ENCODE measurements around the gene LIN52. TPM values are rescaled to one million over a fixed set of nuclear protein-coding genes. Genes with fewer than 3 reads are reported as not detected.

The LIN52 gene
- total and polyA plus RNA-seq, 2 donors (not counting 3 experiments of a cell fraction or from before 2014, with no cell fraction given) = 6.6 to 9.7 TPM

DNA sequence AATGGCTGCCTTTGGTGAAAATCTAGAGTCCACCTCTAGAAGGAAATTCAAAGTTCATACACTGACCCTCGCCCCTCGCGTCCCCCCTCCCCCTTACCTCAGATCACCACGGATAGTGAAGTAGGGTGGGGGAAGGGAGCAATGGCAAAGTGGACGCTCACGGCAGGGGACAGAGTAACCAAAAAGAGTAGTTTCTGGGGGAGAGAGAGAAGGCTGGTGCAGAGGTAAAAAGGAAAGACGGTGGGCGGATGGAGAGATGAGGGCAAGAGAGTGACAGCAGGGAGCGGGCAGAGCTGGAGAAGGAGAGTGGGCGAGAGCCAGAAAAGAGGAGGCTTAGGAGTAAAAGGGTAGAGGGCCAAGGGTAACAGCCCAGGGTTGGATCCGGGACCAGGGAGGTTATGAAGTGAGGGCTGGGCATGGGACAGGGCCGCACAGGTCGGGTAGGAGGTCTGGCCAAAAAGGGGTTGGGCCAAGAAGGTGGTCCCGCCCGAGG lies 926 bp upstream of the LIN52 start:
- Histone ChIP-seq H3K27ac (ENCODE audit: insufficient read depth, low read depth, low read length) (no peak overlapping the region), H3K9ac (replicated peaks; ENCODE audit: extremely low read depth, insufficient read depth, low read length) (peak overlapping the region; percentile 57), H3K9me1 (replicated peaks; ENCODE audit: control insufficient read depth, extremely low read depth, insufficient read depth, low read length) (no peaks in the 10 kb centered on the region), H3K27me3 (ENCODE audit: control insufficient read depth in 2 of 2, insufficient read depth in 2 of 2, low read length in 2 of 2) (no peaks in the 10 kb centered on the region), H2AFZ (ENCODE audit: low read depth, low read length) (peak overlapping the region; percentile 78), H3K79me2 (ENCODE audit: control insufficient read depth, insufficient read depth, low read length) (no peaks in the 10 kb centered on the region), H3K4me2 (ENCODE audit: insufficient read depth, low read length) (peak overlapping the region; percentile 49), H3K36me3 (ENCODE audit: control insufficient read depth in 2 of 2, extremely low read depth in 1 of 2, insufficient read depth in 2 of 2, low read length in 2 of 2) (no peaks in the 10 kb centered on the region), H3K4me1 (ENCODE audit: control insufficient read depth, extremely low read depth, insufficient read depth, low read length) (peaks cover 33% of the 10 kb centered on the region), H3K4me3 (replicated peaks in 1 of 3; ENCODE audit: insufficient read depth in 1 of 3, low read depth in 1 of 3, low read length in 3 of 3) (peak overlapping the region; percentile 20 to 73 (median 53)), H4K20me1 (replicated peaks; ENCODE audit: control insufficient read depth, extremely low read depth, insufficient read depth, low read length) (no peaks in the 10 kb centered on the region), H3K9me3 (replicated peaks; ENCODE audit: control insufficient read depth, insufficient read depth, low read length) (no peaks in the 10 kb centered on the region)
- ChIA-PET CTCF (interaction anchor here (1.7 kb wide), 1 partner anchor 17 kb away, joined by 7 read pairs; no protein-coding TSS in a partner anchor), POLR2A (no interaction called here)
- DNase-seq (ENCODE audit: low read depth, low spot score) = no peak
- TF ChIP-seq EZH2 (IDR thresholded peaks at IDR 0.05; ENCODE audit: borderline replicate concordance, low read depth, low read length, severe bottlenecking) (no peak), POLR2A (IDR thresholded peaks at IDR 0.05; ENCODE audit: low read depth, low read length) (no peak), MYC (IDR thresholded peaks at IDR 0.05; ENCODE audit: low read depth, low read length) (no peak), POLR2AphosphoS5 (IDR thresholded peaks at IDR 0.05; ENCODE audit: insufficient read depth, low read depth, low read length) (no peak), GATA2 (IDR thresholded peaks at IDR 0.05; ENCODE audit: insufficient read depth, insufficient read length, low read depth, low read length) (no peak), FOS (IDR thresholded peaks at IDR 0.05; ENCODE audit: borderline replicate concordance, insufficient read depth, low read length) (no peak)
- TF ChIP-seq, protein P1, sequence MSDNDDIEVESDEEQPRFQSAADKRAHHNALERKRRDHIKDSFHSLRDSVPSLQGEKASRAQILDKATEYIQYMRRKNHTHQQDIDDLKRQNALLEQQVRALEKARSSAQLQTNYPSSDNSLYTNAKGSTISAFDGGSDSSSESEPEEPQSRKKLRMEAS (IDR thresholded peaks at IDR 0.05; ENCODE audit: insufficient read depth, insufficient read length) = no peak
- TF ChIP-seq, protein P2, sequence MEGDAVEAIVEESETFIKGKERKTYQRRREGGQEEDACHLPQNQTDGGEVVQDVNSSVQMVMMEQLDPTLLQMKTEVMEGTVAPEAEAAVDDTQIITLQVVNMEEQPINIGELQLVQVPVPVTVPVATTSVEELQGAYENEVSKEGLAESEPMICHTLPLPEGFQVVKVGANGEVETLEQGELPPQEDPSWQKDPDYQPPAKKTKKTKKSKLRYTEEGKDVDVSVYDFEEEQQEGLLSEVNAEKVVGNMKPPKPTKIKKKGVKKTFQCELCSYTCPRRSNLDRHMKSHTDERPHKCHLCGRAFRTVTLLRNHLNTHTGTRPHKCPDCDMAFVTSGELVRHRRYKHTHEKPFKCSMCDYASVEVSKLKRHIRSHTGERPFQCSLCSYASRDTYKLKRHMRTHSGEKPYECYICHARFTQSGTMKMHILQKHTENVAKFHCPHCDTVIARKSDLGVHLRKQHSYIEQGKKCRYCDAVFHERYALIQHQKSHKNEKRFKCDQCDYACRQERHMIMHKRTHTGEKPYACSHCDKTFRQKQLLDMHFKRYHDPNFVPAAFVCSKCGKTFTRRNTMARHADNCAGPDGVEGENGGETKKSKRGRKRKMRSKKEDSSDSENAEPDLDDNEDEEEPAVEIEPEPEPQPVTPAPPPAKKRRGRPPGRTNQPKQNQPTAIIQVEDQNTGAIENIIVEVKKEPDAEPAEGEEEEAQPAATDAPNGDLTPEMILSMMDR (IDR thresholded peaks at IDR 0.05; ENCODE audit: extremely low read depth in 1 of 2, insufficient read depth in 1 of 2, low read depth in 1 of 2, low read length in 2 of 2) = no peak
- dilution Hi-C loops (cut with MboI; ENCODE audit: extremely low pct_ligation_motif_present, low sequenced_read_pairs) (no loop called here), intact Hi-C loops (cut with micrococcal nuclease) (loop anchor here (1.0 kb wide), 2 partner anchors 18 to 65 kb away; partner anchors contain the start of genes BBOF1 and ENTPD5)
- no peak for FAIRE-seq
- TSS peak; percentile 57 for BruUV-seq (replicated peaks)

Data from endothelial cell of umbilical vein (primary cell).